Left forelimb (tissue), 1 donor: Measurements from ENCODE around the gene RMND5B.
"Not testable (repeated sequence)": the region's sequence is repeated elsewhere in the genome, so short reads cannot be mapped to it uniquely, and the experiment has no call there.

Experiments used
- DNase-seq: peaks from one replicate; pipeline ENCODE4 v3.0.0-alpha.2; 2018; ENCODE audit warnings: low spot score

RMND5B gene

GRCh38 chr5:178170455-178170854, 39.6 kb downstream of the RMND5B start:
- no peak for DNase-seq

GRCh38 chr5:178174456-178174855, 43.6 kb downstream of the RMND5B start:
- no peak for DNase-seq

GRCh38 chr5:178176791-178177190, 46.0 kb downstream of the RMND5B start:
- DNase-seq = no peak

- DNase-seq = no peak
These were observed 46.8 kb downstream of the RMND5B start for GRCh38 chr5:178177569-178177968.

GRCh38 chr5:178180141-178180863, 49.5 kb downstream of the RMND5B start:
- no peak for DNase-seq

- no peak for DNase-seq
These were observed 51.5 kb downstream of the RMND5B start for GRCh38 chr5:178182158-178182876.

GRCh38 chr5:178186427-178186826, 55.6 kb downstream of the RMND5B start:
- no peak for DNase-seq

GRCh38 chr5:178187014-178187413, 56.2 kb downstream of the RMND5B start, which contains the start of gene GMCL2:
GMCL2 (minus strand) TSS chr5:178187371; CDS start chr5:178187299, 72 bp downstream.
- no peak for DNase-seq

GRCh38 chr5:178189433-178189832, 58.6 kb downstream of the RMND5B start:
- no peak for DNase-seq

- no peak for DNase-seq
These were observed 60.8 kb downstream of the RMND5B start for GRCh38 chr5:178191661-178192060.

GRCh38 chr5:178192244-178192643, 61.4 kb downstream of the RMND5B start:
- DNase-seq = no peak

GRCh38 chr5:178192787-178193186, 62.0 kb downstream of the RMND5B start:
- no peak for DNase-seq

GRCh38 chr5:178193251-178193809, 62.5 kb downstream of the RMND5B start:
- DNase-seq = no peak

- no peak for DNase-seq
These were observed 63.2 kb downstream of the RMND5B start for GRCh38 chr5:178194026-178194425.

GRCh38 chr5:178196281-178196812, 65.5 kb downstream of the RMND5B start:
- DNase-seq = no peak

- no peak for DNase-seq
These were observed 66.2 kb downstream of the RMND5B start for GRCh38 chr5:178196986-178197385.

- DNase-seq = not testable (repeated sequence)
These were observed 67.3 kb downstream of the RMND5B start for GRCh38 chr5:178198151-178198550.

GRCh38 chr5:178198706-178199105, 67.9 kb downstream of the RMND5B start:
- DNase-seq = no peak

- DNase-seq = no peak
These were observed 69.0 kb downstream of the RMND5B start for GRCh38 chr5:178199581-178200434.
